Caco-2 (cell line): ENCODE results near the gene RTP1. TPM values are rescaled to one million over a fixed set of nuclear protein-coding genes. Genes with fewer than 3 reads are reported as not detected.

ENCODE experiments used
- BruUV-seq: library from RNA; stranded (reverse); fragments of 400-500 nt; replicated peaks from 2 replicates; lab custom pipeline; 2021; lab: Mats Ljungman, UMichigan
- CTCF ChIA-PET: fragments of 300-600 bp; sonication (Branson Sonifier 250); formaldehyde crosslinking; loops from one replicate; lab custom pipeline; 2022; ENCODE audit warnings: antibody characterized with exemption; lab: Charles Lee
- POLR2A ChIA-PET: fragments of 300-600 bp; sonication (Branson Sonifier 250); formaldehyde crosslinking; loops from one replicate; lab custom pipeline; 2022; ENCODE audit warnings: antibody characterized with exemption; lab: Charles Lee
- DNase-seq, 2 experiments: peaks; one replicate each; pipeline versions ENCODE4 v3.0.0 to v3.0.0-alpha.2; 2020 to 2022
- H3K27me3 ChIP-seq: replicated peaks from 2 replicates; pipeline ENCODE4 v1.6.0; 2011; ENCODE audit warnings: low read length; ENCODE audit not compliant: control insufficient read depth, insufficient read depth
- H3K36me3 ChIP-seq: 2 replicates; pipeline ENCODE4 v1.5.1; 2011; ENCODE audit warnings: low read length; ENCODE audit not compliant: control insufficient read depth, insufficient read depth
- H3K4me1 ChIP-seq: fragments of 250-450 bp; sonication (Bioruptor Pico); 2 replicates; pipeline ENCODE4 v1.5.1; 2020; ENCODE audit warnings: mild to moderate bottlenecking
- H3K4me3 ChIP-seq: 2 replicates; pipeline ENCODE4 v1.5.1; 2011; ENCODE audit warnings: low read depth, mild to moderate bottlenecking, control low read depth, low read length
- H3K9me3 ChIP-seq: fragments of 250-450 bp; sonication (Bioruptor Pico); 2 replicates; pipeline ENCODE4 v1.5.1; 2020; ENCODE audit warnings: mild to moderate bottlenecking, moderate library complexity
- H3K27ac Mint-ChIP-seq: one replicate; pipeline ENCODE4 v1.8.0; 2022; ENCODE audit warnings: mixed read lengths; ENCODE audit not compliant: unreplicated experiment
- H3K27me3 Mint-ChIP-seq: one replicate; pipeline ENCODE4 v1.8.0; 2022; ENCODE audit warnings: mixed read lengths; ENCODE audit not compliant: insufficient read depth, unreplicated experiment
- H3K36me3 Mint-ChIP-seq: one replicate; pipeline ENCODE4 v1.8.0; 2022; ENCODE audit warnings: mild to moderate bottlenecking, mixed read lengths; ENCODE audit not compliant: insufficient read depth, unreplicated experiment
- H3K4me1 Mint-ChIP-seq: one replicate; pipeline ENCODE4 v1.8.0; 2022; ENCODE audit warnings: low read depth, mixed read lengths; ENCODE audit not compliant: unreplicated experiment
- H3K4me3 Mint-ChIP-seq: one replicate; pipeline ENCODE4 v1.8.0; 2022; ENCODE audit warnings: mild to moderate bottlenecking, moderate library complexity, mixed read lengths; ENCODE audit not compliant: unreplicated experiment
- H3K9me3 Mint-ChIP-seq: one replicate; pipeline ENCODE4 v1.8.0; 2022; ENCODE audit warnings: mixed read lengths; ENCODE audit not compliant: unreplicated experiment
- intact Hi-C: fragments of 100-400 bp; cut with micrococcal nuclease; formaldehyde crosslinking; loops from one replicate; pipeline ENCODE4 v1.10.0; 2022; ENCODE audit not compliant: unreplicated experiment
- total RNA-seq: library from RNA; stranded (reverse); gene quantifications from 2 replicates; pipeline ENCODE4 v1.2.3, GENCODE V29; 2022
- TF ChIP-seq, protein P1 (sequence below), 2 experiments: fragments of 200-600 bp in 1 of 2; IDR thresholded peaks; 1 replicate in 1 of 2; 2 replicates in 1 of 2; pipeline versions ENCODE4 v1.5.1 to v1.8.0; 2011 to 2022; ENCODE audit warnings: antibody characterized with exemption in 1 of 2, control low read depth in 1 of 2, inconsistent platforms in 1 of 2, low read depth in 1 of 2, low read length in 1 of 2, mild to moderate bottlenecking in 1 of 2, moderate library complexity in 1 of 2; ENCODE audit not compliant: insufficient read depth in 1 of 2, severe bottlenecking in 1 of 2, unreplicated experiment in 1 of 2

The RTP1 gene
- total RNA-seq, 1 experiment from 2014 or later, result not detected

DNA sequence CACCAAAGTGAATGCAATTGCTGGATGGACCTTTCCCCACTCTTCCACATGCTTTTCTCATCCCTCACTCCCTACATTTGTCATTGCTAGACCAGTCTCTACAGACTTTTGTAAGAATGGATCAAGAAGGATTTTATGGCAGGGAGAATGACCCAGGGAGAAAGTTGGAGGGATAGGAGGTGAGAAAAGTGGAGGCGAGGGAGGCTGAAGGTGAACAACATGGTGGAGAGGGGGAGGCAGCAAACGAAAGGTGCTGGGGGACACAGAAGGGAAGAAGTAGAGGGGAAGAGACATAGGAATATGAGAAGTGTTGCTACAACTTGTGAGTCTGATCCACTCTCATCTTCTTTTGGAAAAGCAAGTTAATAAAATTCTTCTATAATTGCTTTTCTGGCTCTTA is 24.4 kb upstream of the RTP1 start:
- H3K4me3 Mint-ChIP-seq, result no peak overlapping the region

DNA sequence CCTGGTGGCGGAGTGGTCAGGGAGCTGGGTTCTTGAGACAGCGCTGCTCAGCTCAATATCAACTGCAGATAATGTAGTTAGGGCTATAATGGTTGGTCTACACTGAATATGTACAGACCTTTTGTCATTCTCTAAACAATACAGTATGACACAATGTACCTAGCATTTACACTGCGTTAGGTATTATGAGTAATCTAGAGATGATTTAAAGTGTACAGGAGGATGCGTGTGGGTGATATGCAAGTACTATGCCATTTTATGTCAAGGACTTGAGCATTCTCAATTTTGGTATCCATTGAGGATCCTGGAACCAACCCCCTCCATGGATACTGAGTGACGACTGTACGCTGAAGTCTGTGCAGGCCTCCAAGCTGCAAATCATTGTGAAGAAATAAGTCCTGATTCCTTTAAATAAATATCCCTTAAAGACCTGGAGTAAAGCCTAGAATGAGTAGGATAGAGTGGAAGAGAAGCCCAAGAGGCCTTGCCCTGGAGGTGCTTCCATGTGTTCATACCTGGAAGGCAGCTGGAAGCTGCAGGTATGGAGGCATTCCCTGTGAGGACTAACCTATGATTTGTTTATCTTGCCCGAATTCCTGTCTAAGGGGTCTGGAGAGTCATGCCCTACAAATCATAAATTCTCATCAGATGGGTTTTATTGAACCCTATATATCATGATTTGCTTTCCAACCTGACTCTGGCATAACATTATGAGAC is 15.7 kb upstream of the RTP1 start:
- ChIA-PET POLR2A (no interaction called here), CTCF (no interaction called here)
- no peak for DNase-seq
- Histone ChIP-seq H3K27me3 (no peaks in the 10 kb centered on the region), H3K4me1 (peaks cover 17% of the 10 kb centered on the region), H3K9me3 (no peaks in the 10 kb centered on the region), H3K36me3 (no peaks in the 10 kb centered on the region), H3K4me3 (no peak overlapping the region)
- no TSS peak for BruUV-seq
- Mint-ChIP-seq H3K36me3 (no peaks in the 10 kb centered on the region), H3K4me1 (peaks cover 6% of the 10 kb centered on the region), H3K27me3 (no peaks in the 10 kb centered on the region), H3K4me3 (no peak overlapping the region), H3K27ac (no peak overlapping the region), H3K9me3 (no peaks in the 10 kb centered on the region)
- TF ChIP-seq, protein P1, sequence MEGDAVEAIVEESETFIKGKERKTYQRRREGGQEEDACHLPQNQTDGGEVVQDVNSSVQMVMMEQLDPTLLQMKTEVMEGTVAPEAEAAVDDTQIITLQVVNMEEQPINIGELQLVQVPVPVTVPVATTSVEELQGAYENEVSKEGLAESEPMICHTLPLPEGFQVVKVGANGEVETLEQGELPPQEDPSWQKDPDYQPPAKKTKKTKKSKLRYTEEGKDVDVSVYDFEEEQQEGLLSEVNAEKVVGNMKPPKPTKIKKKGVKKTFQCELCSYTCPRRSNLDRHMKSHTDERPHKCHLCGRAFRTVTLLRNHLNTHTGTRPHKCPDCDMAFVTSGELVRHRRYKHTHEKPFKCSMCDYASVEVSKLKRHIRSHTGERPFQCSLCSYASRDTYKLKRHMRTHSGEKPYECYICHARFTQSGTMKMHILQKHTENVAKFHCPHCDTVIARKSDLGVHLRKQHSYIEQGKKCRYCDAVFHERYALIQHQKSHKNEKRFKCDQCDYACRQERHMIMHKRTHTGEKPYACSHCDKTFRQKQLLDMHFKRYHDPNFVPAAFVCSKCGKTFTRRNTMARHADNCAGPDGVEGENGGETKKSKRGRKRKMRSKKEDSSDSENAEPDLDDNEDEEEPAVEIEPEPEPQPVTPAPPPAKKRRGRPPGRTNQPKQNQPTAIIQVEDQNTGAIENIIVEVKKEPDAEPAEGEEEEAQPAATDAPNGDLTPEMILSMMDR (IDR thresholded peaks at IDR 0.05; ENCODE audit: insufficient read depth in 1 of 2, low read depth in 1 of 2, low read length in 1 of 2, severe bottlenecking in 1 of 2, unreplicated experiment in 1 of 2), result no peak
- intact Hi-C loops, result no loop called here

More for the DNA sequence above, 24.4 kb upstream of the RTP1 start:
- Mint-ChIP-seq H3K27ac (no peak overlapping the region), H3K9me3 (no peaks in the 10 kb centered on the region), H3K36me3 (no peaks in the 10 kb centered on the region), H3K4me1 (peaks cover 20% of the 10 kb centered on the region), H3K27me3 (no peaks in the 10 kb centered on the region)
- TF ChIP-seq, protein P1 (IDR thresholded peaks at IDR 0.05; ENCODE audit: insufficient read depth in 1 of 2, low read depth in 1 of 2, low read length in 1 of 2, severe bottlenecking in 1 of 2, unreplicated experiment in 1 of 2), result no peak
- DNase-seq, result no peak
- intact Hi-C loops, result no loop called here
- ChIA-PET CTCF (no interaction called here), POLR2A (no interaction called here)
- Histone ChIP-seq H3K4me1 (peaks cover 15% of the 10 kb centered on the region), H3K4me3 (no peak overlapping the region), H3K36me3 (no peaks in the 10 kb centered on the region), H3K9me3 (no peaks in the 10 kb centered on the region), H3K27me3 (no peaks in the 10 kb centered on the region)
- no TSS peak for BruUV-seq

DNA sequence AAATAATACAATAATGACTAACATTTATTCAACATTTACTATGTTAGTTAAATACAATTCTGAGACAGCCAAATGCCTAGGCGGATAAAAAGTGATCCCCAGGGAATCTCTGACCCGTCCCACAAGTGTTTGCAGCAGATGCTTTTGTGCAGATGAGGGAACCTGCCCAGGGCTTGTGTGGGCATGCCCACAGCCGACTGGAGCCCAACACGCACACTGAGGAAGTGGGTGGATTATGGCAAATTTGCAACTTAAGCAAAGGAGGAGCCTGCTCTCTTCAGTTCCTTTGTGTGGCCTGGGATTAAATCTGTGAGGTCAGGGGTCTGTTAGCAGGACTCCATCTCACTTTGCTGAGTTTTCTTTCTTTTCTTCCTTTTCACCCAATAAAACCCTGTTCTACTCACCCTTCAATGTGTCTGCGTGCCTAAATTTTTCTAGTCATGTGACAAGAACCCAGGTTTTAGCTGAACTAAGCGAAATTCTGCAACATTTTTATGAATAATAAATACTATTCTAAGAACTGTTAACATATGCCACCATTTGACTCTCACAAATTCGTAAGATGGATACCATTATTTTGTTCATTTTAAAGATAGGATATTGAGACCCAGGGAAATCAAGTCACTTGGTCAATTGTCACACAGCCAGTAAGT is 13.9 kb upstream of the RTP1 start:
- H3K9me3 ChIP-seq, result no peaks in the 10 kb centered on the region
- POLR2A ChIA-PET, result no interaction called here
- no peaks in the 10 kb centered on the region for H3K36me3 Mint-ChIP-seq
- intact Hi-C loops, result no loop called here
- BruUV-seq, result no TSS peak
- no peak overlapping the region for H3K4me3 Mint-ChIP-seq
- no peaks in the 10 kb centered on the region for H3K36me3 ChIP-seq
- H3K27me3 ChIP-seq, result no peaks in the 10 kb centered on the region
- H3K4me1 Mint-ChIP-seq, result peaks cover 12% of the 10 kb centered on the region
- no peak overlapping the region for H3K4me3 ChIP-seq
- TF ChIP-seq, protein P1 (IDR thresholded peaks at IDR 0.05; ENCODE audit: insufficient read depth in 1 of 2, low read depth in 1 of 2, low read length in 1 of 2, severe bottlenecking in 1 of 2, unreplicated experiment in 1 of 2), result no peak
- CTCF ChIA-PET, result no interaction called here
- H3K27ac Mint-ChIP-seq, result no peak overlapping the region
- H3K4me1 ChIP-seq, result peaks cover 27% of the 10 kb centered on the region
- no peaks in the 10 kb centered on the region for H3K27me3 Mint-ChIP-seq
- no peak for DNase-seq
- no peaks in the 10 kb centered on the region for H3K9me3 Mint-ChIP-seq
